Tibial nerve (tissue), 4 donors: ENCODE results near the gene ZC3H7B. TPM values are rescaled to one million over a fixed set of nuclear protein-coding genes. Genes with fewer than 3 reads are reported as not detected.

Experiments used
- DNase-seq, 2 donors: peaks; one replicate each; pipeline ENCODE4 v3.0.0-alpha.2; 2019; ENCODE audit warnings: low spot score in 2 of 2
- H3K27ac ChIP-seq, 4 donors: fragments of 200-600 bp; sonication (generic) in 3 of 4; one replicate each; pipeline ENCODE4 v1.5.1; 2017 to 2019; ENCODE audit warnings: mild to moderate bottlenecking in 1 of 4
- H3K27me3 ChIP-seq, 2 donors: fragments of 200-600 bp; sonication (generic) in 1 of 2; one replicate each; pipeline versions ENCODE4 v1.5.1 to v1.6.0; 2017 to 2019
- H3K36me3 ChIP-seq, 3 donors: fragments of 200-600 bp; sonication (generic); one replicate each; pipeline ENCODE4 v1.5.1; 2018 to 2019
- H3K4me1 ChIP-seq, 4 donors: fragments of 200-600 bp; sonication (generic) in 3 of 4; one replicate each; pipeline ENCODE4 v1.5.1; 2017 to 2019
- H3K4me3 ChIP-seq, 4 donors: fragments of 200-600 bp; sonication (generic) in 3 of 4; one replicate each; pipeline ENCODE4 v1.5.1; 2017 to 2019; ENCODE audit warnings: mild to moderate bottlenecking in 1 of 4, moderate library complexity in 1 of 4
- H3K9me3 ChIP-seq, 4 donors: fragments of 200-600 bp; sonication (generic) in 3 of 4; one replicate each; pipeline ENCODE4 v1.5.1; 2017 to 2019
- EP300 ChIP-seq, 2 donors: sonication (generic); formaldehyde crosslinking; IDR thresholded peaks; one replicate each; pipeline ENCODE4 v1.6.1; 2017; ENCODE audit warnings: antibody characterized with exemption in 2 of 2, mild to moderate bottlenecking in 1 of 2
- POLR2A ChIP-seq, 2 donors: fragments of 450-650 bp; IDR thresholded peaks; one replicate each; pipeline ENCODE4 v1.6.1; 2017; ENCODE audit warnings: antibody characterized with exemption in 2 of 2, mild to moderate bottlenecking in 2 of 2, moderate library complexity in 2 of 2
- WGBS, 2 donors: methylation state at CpG; one replicate each; pipeline ENCODE4 v1.1.5; 2018; 5-methylcytosine and 5-hydroxymethylcytosine counted together
- total RNA-seq, 4 donors: library from RNA; depleted of rRNA; stranded (reverse); fragments of >200 nt; gene quantifications; one replicate each; pipeline ENCODE4 v1.1.0, GENCODE V29; 2016
- TF ChIP-seq, protein P1 (sequence below), 5 experiments: fragments of 200-600 bp in 3 of 5; fragments of 450-650 bp in 2 of 5; sonication (generic) in 3 of 5; IDR thresholded peaks; one replicate each; pipeline ENCODE4 v1.5.1; 2016 to 2019; ENCODE audit warnings: antibody characterized with exemption in 5 of 5, mild to moderate bottlenecking in 3 of 5, moderate library complexity in 2 of 5

The ZC3H7B gene
- total RNA-seq, 4 donors from 2014 or later, result 45.0 to 74.9 (median 57.9) TPM

DNA sequence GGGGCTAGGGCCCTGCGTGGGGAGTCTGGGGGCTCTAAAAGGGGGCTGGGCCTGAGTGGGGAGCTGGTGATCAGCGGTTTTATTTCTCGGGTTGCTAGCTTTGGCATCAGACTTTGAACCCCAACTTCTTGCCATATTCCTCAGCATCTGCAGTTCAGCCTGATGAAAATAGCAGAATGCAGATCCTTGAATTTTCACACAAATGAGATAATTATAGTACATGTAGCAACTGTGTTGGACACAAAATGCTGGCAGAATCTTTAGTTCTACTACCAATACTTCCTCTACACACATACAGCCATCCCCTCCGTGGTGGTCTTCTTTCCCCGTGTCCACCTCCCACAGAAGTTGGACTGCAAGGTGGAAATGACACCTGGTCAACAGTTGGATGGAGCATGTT, 1.5 kb downstream of the ZC3H7B start:
- Histone ChIP-seq H3K4me1 (peaks cover 0 to 45% (median 9%) of the 10 kb centered on the region in 4 donors), H3K27ac (peak overlapping the region; percentile 80 to 95 (median 89)), H3K36me3 (peaks cover 0 to 1% (median 0%) of the 10 kb centered on the region in 3 donors), H3K27me3 (no peaks in the 10 kb centered on the region), H3K9me3 (no peaks in the 10 kb centered on the region), H3K4me3 (peak overlapping the region; percentile 81 to 92 (median 84))
- DNase-seq, result no peak
- WGBS, 2 donors, result 9 to 11% methylated on average over 5 of the region's 5 CpGs
- TF ChIP-seq EP300 (IDR thresholded peaks at IDR 0.05) (no peak), POLR2A (IDR thresholded peaks at IDR 0.05) (no peak)
- TF ChIP-seq, protein P1, sequence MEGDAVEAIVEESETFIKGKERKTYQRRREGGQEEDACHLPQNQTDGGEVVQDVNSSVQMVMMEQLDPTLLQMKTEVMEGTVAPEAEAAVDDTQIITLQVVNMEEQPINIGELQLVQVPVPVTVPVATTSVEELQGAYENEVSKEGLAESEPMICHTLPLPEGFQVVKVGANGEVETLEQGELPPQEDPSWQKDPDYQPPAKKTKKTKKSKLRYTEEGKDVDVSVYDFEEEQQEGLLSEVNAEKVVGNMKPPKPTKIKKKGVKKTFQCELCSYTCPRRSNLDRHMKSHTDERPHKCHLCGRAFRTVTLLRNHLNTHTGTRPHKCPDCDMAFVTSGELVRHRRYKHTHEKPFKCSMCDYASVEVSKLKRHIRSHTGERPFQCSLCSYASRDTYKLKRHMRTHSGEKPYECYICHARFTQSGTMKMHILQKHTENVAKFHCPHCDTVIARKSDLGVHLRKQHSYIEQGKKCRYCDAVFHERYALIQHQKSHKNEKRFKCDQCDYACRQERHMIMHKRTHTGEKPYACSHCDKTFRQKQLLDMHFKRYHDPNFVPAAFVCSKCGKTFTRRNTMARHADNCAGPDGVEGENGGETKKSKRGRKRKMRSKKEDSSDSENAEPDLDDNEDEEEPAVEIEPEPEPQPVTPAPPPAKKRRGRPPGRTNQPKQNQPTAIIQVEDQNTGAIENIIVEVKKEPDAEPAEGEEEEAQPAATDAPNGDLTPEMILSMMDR (IDR thresholded peaks at IDR 0.05), result no peak

- DNase-seq, result no peak
- peaks cover 0 to 8% (median 0%) of the 10 kb centered on the region in 3 donors for H3K36me3 ChIP-seq
- H3K27ac ChIP-seq, result peak overlapping the region in 1 of 4 donors; percentile 6
- whole genome bisulfite sequencing, 2 donors, result 71 to 84% methylated on average over 4 of the region's 4 CpGs
- H3K4me1 ChIP-seq, result peaks cover 0 to 52% (median 10%) of the 10 kb centered on the region in 4 donors
- no peaks in the 10 kb centered on the region for H3K9me3 ChIP-seq
- TF ChIP-seq POLR2A (IDR thresholded peaks at IDR 0.05) (no peak), EP300 (IDR thresholded peaks at IDR 0.05) (no peak)
- TF ChIP-seq, protein P1 (IDR thresholded peaks at IDR 0.05), result no peak
- no peaks in the 10 kb centered on the region for H3K27me3 ChIP-seq
- H3K4me3 ChIP-seq, result no peak overlapping the region
These were observed 4.3 kb downstream of the ZC3H7B start for GRCh38 chr22:41305646-41306045.

DNA sequence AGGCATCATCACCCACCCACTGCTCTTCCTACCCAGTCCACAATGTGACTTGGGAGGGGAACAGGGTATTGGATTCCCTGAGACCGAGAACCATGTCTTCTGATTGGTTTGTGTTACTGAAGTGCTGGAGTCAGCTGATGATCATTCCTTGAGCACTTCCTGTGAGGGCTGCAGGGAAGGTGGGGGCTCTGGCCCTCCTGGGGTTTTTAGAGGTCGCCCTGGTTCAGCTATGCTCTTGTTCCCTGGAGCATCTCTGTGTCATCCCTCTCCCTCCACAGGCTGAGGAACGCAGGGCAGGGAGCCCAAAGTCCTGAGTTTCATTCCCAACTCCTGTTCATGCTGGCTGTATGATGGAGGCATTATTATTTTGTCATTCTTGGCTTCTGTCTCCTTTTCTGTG, 6.7 kb downstream of the ZC3H7B start:
- WGBS, 2 donors, result 22 to 36% methylated on average over 3 of the region's 3 CpGs
- H3K36me3 ChIP-seq, result peaks cover 0 to 8% (median 0%) of the 10 kb centered on the region in 3 donors
- no peak overlapping the region for H3K4me3 ChIP-seq
- TF ChIP-seq POLR2A (IDR thresholded peaks at IDR 0.05) (no peak), EP300 (IDR thresholded peaks at IDR 0.05) (peak in 1 of 2 donors; percentile 5)
- H3K4me1 ChIP-seq, result peaks cover 0 to 39% (median 6%) of the 10 kb centered on the region in 4 donors
- no peaks in the 10 kb centered on the region for H3K9me3 ChIP-seq
- DNase-seq, result no peak
- H3K27ac ChIP-seq, result peak overlapping the region; percentile 15 to 72 (median 32)
- no peaks in the 10 kb centered on the region for H3K27me3 ChIP-seq

GRCh38 chr22:41308544-41308947, 7.2 kb downstream of the ZC3H7B start:
- Histone ChIP-seq H3K9me3 (no peaks in the 10 kb centered on the region), H3K4me1 (peaks cover 0 to 35% (median 6%) of the 10 kb centered on the region in 4 donors), H3K36me3 (peaks cover 0 to 8% (median 0%) of the 10 kb centered on the region in 3 donors), H3K4me3 (no peak overlapping the region), H3K27me3 (no peaks in the 10 kb centered on the region), H3K27ac (peak overlapping the region; percentile 27 to 72 (median 38))
- WGBS, 2 donors, result 49% methylated on average over 7 of the region's 7 CpGs
- DNase-seq, result no peak
- TF ChIP-seq, protein P1 (IDR thresholded peaks at IDR 0.05), result no peak
- TF ChIP-seq EP300 (IDR thresholded peaks at IDR 0.05), result peak in 1 of 2 donors; percentile 2

DNA sequence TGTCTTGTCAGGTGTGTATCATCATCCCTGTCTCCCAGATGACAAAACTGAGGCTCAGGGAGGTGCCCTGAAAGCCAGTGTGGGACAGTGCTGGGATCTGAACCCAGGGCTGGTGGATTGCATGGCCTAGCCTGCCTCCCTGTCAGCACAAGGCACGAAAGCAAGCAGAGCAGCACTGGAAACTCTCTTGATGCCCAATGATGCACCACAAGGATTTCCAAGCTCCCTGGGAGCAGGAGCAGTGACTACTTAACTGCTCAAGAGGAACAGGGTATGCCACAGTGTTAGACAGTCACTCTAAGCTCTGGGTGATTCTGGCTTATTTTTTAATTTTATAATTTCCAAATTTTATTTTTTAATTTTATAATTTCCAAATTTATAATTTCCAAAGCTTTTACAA, 9.0 kb downstream of the ZC3H7B start:
- no peaks in the 10 kb centered on the region for H3K27me3 ChIP-seq
- TF ChIP-seq EP300 (IDR thresholded peaks at IDR 0.05) (no peak), POLR2A (IDR thresholded peaks at IDR 0.05) (no peak)
- TF ChIP-seq, protein P1 (IDR thresholded peaks at IDR 0.05), result no peak
- peaks cover 0 to 12% (median 0%) of the 10 kb centered on the region in 3 donors for H3K36me3 ChIP-seq
- H3K27ac ChIP-seq, result no peak overlapping the region
- no peaks in the 10 kb centered on the region for H3K9me3 ChIP-seq
- H3K4me1 ChIP-seq, result peaks cover 0 to 34% (median 6%) of the 10 kb centered on the region in 4 donors
- no peak for DNase-seq
- WGBS, 2 donors, result 46 to 90% methylated on average over 1 of the region's 1 CpG
- H3K4me3 ChIP-seq, result no peak overlapping the region
